Naive thymus-derived CD8-positive, alpha-beta T cell (primary cell): ENCODE data around the gene PRKCH. TPM values are rescaled to one million over a fixed set of nuclear protein-coding genes. Genes with fewer than 3 reads are reported as not detected.
A peak's percentile ranks its signal among the peaks of the same experiment; 100 is the strongest.

Experiments used
- ATAC-seq, 2 donors: fragments of 150-1000 bp; cut with Tn5 transposase in 1 of 2; sonication (Bioruptor Pico), chemical (Tn5 transposase) in 1 of 2; 1 replicate in 1 of 2; 2 replicates in 1 of 2; pipeline ENCODE4 v1.10.0; 2021; ENCODE audit warnings: mild to moderate bottlenecking in 2 of 2, moderate library complexity in 2 of 2
- POLR2A ChIA-PET: fragments of 350-600 bp; sonication (Branson Sonifier 250); formaldehyde crosslinking; loops from one replicate; lab custom pipeline; 2021; ENCODE audit warnings: antibody characterized with exemption; lab: Charles Lee
- DNase-seq, 10 donors: peaks; one replicate each; pipeline versions ENCODE4 v3.0.0 to v3.0.0-alpha.2; 2020 to 2022
- H3K27ac Mint-ChIP-seq, 10 donors: one replicate each; pipeline ENCODE4 v1.8.0; 2020 to 2022; ENCODE audit warnings: mild to moderate bottlenecking in 10 of 10, mixed read lengths in 10 of 10, moderate library complexity in 4 of 10, inconsistent platforms in 1 of 10
- H3K27me3 Mint-ChIP-seq, 5 donors: one replicate each; pipeline ENCODE4 v1.8.0; 2021 to 2022; ENCODE audit warnings: mixed read lengths in 5 of 5
- H3K36me3 Mint-ChIP-seq, 3 donors: one replicate each; pipeline ENCODE4 v1.8.0; 2020 to 2022; ENCODE audit warnings: mixed read lengths in 3 of 3, mild to moderate bottlenecking in 2 of 3, inconsistent platforms in 1 of 3
- H3K4me1 Mint-ChIP-seq, 4 donors: one replicate each; pipeline ENCODE4 v1.8.0; 2021 to 2022; ENCODE audit warnings: mixed read lengths in 4 of 4
- H3K4me3 Mint-ChIP-seq, 10 donors: one replicate each; pipeline ENCODE4 v1.8.0; 2020 to 2022; ENCODE audit warnings: mild to moderate bottlenecking in 10 of 10, mixed read lengths in 10 of 10, moderate library complexity in 6 of 10, inconsistent platforms in 1 of 10
- H3K9me3 Mint-ChIP-seq, 9 donors: one replicate each; pipeline ENCODE4 v1.8.0; 2020 to 2022; ENCODE audit warnings: mixed read lengths in 9 of 9, mild to moderate bottlenecking in 3 of 9, inconsistent platforms in 1 of 9, moderate library complexity in 1 of 9
- polyA plus RNA-seq, 3 donors: library from polyadenylated mRNA; unstranded; fragments of 300-500 nt; fragmentation: Illumina TruSeq; gene quantifications; one replicate each; pipeline ENCODE4 v1.2.3, GENCODE V29; 2021
- total RNA-seq, 8 experiments: library from RNA in 2 of 8; stranded (reverse) in 2 of 8; gene quantifications; one replicate each; pipeline ENCODE4 v1.2.3 and lab custom pipeline; 2021 to 2026

PRKCH gene
- total and polyA plus RNA-seq, 5 experiments from 2014 or later = 184 to 306 (median 264) TPM

GRCh38 chr14:61474701-61475100 lies 153.3 kb downstream of the PRKCH start:
- H3K36me3 Mint-ChIP-seq = peaks cover 3 to 34% (median 14%) of the 10 kb centered on the region in 3 donors
- no peak for ATAC-seq

GRCh38 chr14:61475316-61475715 lies 153.9 kb downstream of the PRKCH start:
- POLR2A ChIA-PET = interaction anchor here (1.1 to 3.4 kb wide), 11 partner anchors 14 to 287 kb away, joined by 3 to 13 read pairs (median 4); partner anchors contain the start of genes HIF1A and SNAPC1
- ATAC-seq (no peak), DNase-seq (peak in 2 of 10 donors; percentile 37 to 45)
- H3K4me3 Mint-ChIP-seq = peak overlapping the region in 9 of 10 donors; percentile 25 to 81 (median 61)
- H3K4me1 Mint-ChIP-seq = peaks cover 53 to 96% (median 93%) of the 10 kb centered on the region in 4 donors
- peak overlapping the region in 9 of 10 donors; percentile 93 to 100 (median 99) for H3K27ac Mint-ChIP-seq
- peaks cover 3 to 28% (median 14%) of the 10 kb centered on the region in 3 donors for H3K36me3 Mint-ChIP-seq
- peaks cover 0 to 9% (median 0%) of the 10 kb centered on the region in 9 donors for H3K9me3 Mint-ChIP-seq
- no peaks in the 10 kb centered on the region for H3K27me3 Mint-ChIP-seq

More at GRCh38 chr14:61474701-61475100, 153.3 kb downstream of the PRKCH start:
- Mint-ChIP-seq H3K4me3 (peak overlapping the region in 8 of 10 donors; percentile 44 to 81 (median 62)), H3K27ac (peak overlapping the region in 9 of 10 donors; percentile 93 to 100 (median 99)), H3K27me3 (no peaks in the 10 kb centered on the region), H3K9me3 (peaks cover 0 to 9% (median 0%) of the 10 kb centered on the region in 9 donors), H3K4me1 (peaks cover 58 to 96% (median 93%) of the 10 kb centered on the region in 4 donors)
- DNase-seq = no peak
- POLR2A ChIA-PET = interaction anchor here (0.5 to 2.6 kb wide), 4 partner anchors 14 to 603 kb away, joined by 3 to 13 read pairs (median 4); partner anchors contain the start of gene HIF1A

- Mint-ChIP-seq H3K9me3 (peaks cover 0 to 9% (median 0%) of the 10 kb centered on the region in 9 donors), H3K27me3 (no peaks in the 10 kb centered on the region), H3K4me3 (peak overlapping the region; percentile 52 to 83 (median 72)), H3K27ac (peak overlapping the region in 9 of 10 donors; percentile 96 to 100 (median 100)), H3K4me1 (peaks cover 49 to 96% (median 93%) of the 10 kb centered on the region in 4 donors), H3K36me3 (peaks cover 3 to 29% (median 14%) of the 10 kb centered on the region in 3 donors)
- peak; percentile 9 to 17 for ATAC-seq
- POLR2A ChIA-PET = interaction anchor here (0.7 to 3.4 kb wide), 22 partner anchors 9 to 381 kb away, joined by 3 to 13 read pairs (median 4); partner anchors contain the start of genes HIF1A, PRKCH and SNAPC1
- DNase-seq = no peak
These were observed 154.8 kb downstream of the PRKCH start for GRCh38 chr14:61476105-61476753.

- ATAC-seq = peak; percentile 73 to 79
- DNase-seq = peak in 9 of 10 donors; percentile 43 to 95 (median 83)
- H3K4me3 Mint-ChIP-seq = peak overlapping the region; percentile 52 to 83 (median 72)
- H3K27me3 Mint-ChIP-seq = no peaks in the 10 kb centered on the region
- peaks cover 43 to 96% (median 93%) of the 10 kb centered on the region in 4 donors for H3K4me1 Mint-ChIP-seq
- H3K9me3 Mint-ChIP-seq = peaks cover 0 to 9% (median 0%) of the 10 kb centered on the region in 9 donors
- peaks cover 3 to 30% (median 14%) of the 10 kb centered on the region in 3 donors for H3K36me3 Mint-ChIP-seq
- POLR2A ChIA-PET = interaction anchor here (0.6 to 3.4 kb wide), 21 partner anchors 9 to 381 kb away, joined by 3 to 21 read pairs (median 4); partner anchors contain the start of genes HIF1A, PRKCH and TMEM30B
- peak overlapping the region in 9 of 10 donors; percentile 96 to 100 (median 100) for H3K27ac Mint-ChIP-seq
These were observed 155.5 kb downstream of the PRKCH start for GRCh38 chr14:61476754-61477410.

GRCh38 chr14:61477712-61478462 lies 156.5 kb downstream of the PRKCH start:
- no peak for ATAC-seq
- Mint-ChIP-seq H3K9me3 (peaks cover 0 to 6% (median 0%) of the 10 kb centered on the region in 9 donors), H3K36me3 (peaks cover 3 to 41% (median 12%) of the 10 kb centered on the region in 3 donors), H3K27ac (peak overlapping the region in 9 of 10 donors; percentile 96 to 100 (median 100)), H3K4me1 (peaks cover 40 to 94% (median 91%) of the 10 kb centered on the region in 4 donors), H3K4me3 (peak overlapping the region in 9 of 10 donors; percentile 64 to 80 (median 70)), H3K27me3 (no peaks in the 10 kb centered on the region)
- POLR2A ChIA-PET = interaction anchor here (0.6 to 3.4 kb wide), 10 partner anchors 16 to 197 kb away, joined by 3 to 21 read pairs (median 4); partner anchors contain the start of genes PRKCH and TMEM30B
- no peak for DNase-seq

- Mint-ChIP-seq H3K4me1 (peaks cover 39 to 92% (median 87%) of the 10 kb centered on the region in 4 donors), H3K27me3 (no peaks in the 10 kb centered on the region), H3K9me3 (no peaks in the 10 kb centered on the region), H3K36me3 (peaks cover 0 to 46% (median 8%) of the 10 kb centered on the region in 3 donors), H3K27ac (peak overlapping the region in 9 of 10 donors; percentile 96 to 100 (median 100)), H3K4me3 (peak overlapping the region; percentile 0 to 84 (median 73))
- DNase-seq (peak in 2 of 10 donors; percentile 36 to 66), ATAC-seq (no peak)
- POLR2A ChIA-PET = interaction anchor here (0.8 to 2.7 kb wide), 9 partner anchors 11 to 283 kb away, joined by 3 to 21 read pairs (median 3); partner anchors contain the start of genes HIF1A and SNAPC1
These were observed 157.6 kb downstream of the PRKCH start for GRCh38 chr14:61478971-61479473.

GRCh38 chr14:61479746-61480502 lies 158.5 kb downstream of the PRKCH start:
- peaks cover 34 to 90% (median 81%) of the 10 kb centered on the region in 4 donors for H3K4me1 Mint-ChIP-seq
- H3K9me3 Mint-ChIP-seq = no peaks in the 10 kb centered on the region
- POLR2A ChIA-PET = interaction anchor here (0.8 to 2.7 kb wide), 8 partner anchors 10 to 282 kb away, joined by 3 to 21 read pairs (median 4); partner anchors contain the start of genes HIF1A and SNAPC1
- ATAC-seq (no peak), DNase-seq (no peak)
- peaks cover 0 to 56% (median 8%) of the 10 kb centered on the region in 3 donors for H3K36me3 Mint-ChIP-seq
- H3K4me3 Mint-ChIP-seq = peak overlapping the region in 9 of 10 donors; percentile 38 to 84 (median 76)
- no peaks in the 10 kb centered on the region for H3K27me3 Mint-ChIP-seq
- peak overlapping the region in 9 of 10 donors; percentile 96 to 100 (median 100) for H3K27ac Mint-ChIP-seq

GRCh38 chr14:61480704-61481285 lies 159.4 kb downstream of the PRKCH start:
- Mint-ChIP-seq H3K4me3 (peak overlapping the region in 9 of 10 donors; percentile 6 to 56 (median 46)), H3K27me3 (no peaks in the 10 kb centered on the region), H3K36me3 (peaks cover 0 to 64% (median 13%) of the 10 kb centered on the region in 3 donors), H3K4me1 (peaks cover 35 to 88% (median 80%) of the 10 kb centered on the region in 4 donors), H3K9me3 (no peaks in the 10 kb centered on the region), H3K27ac (peak overlapping the region in 9 of 10 donors; percentile 96 to 100 (median 100))
- DNase-seq (no peak), ATAC-seq (no peak)
- POLR2A ChIA-PET = interaction anchor here (0.9 to 1.7 kb wide), 4 partner anchors 10 to 130 kb away, joined by 3 to 5 read pairs (median 3); no protein-coding TSS in a partner anchor

- Mint-ChIP-seq H3K4me1 (peaks cover 31 to 83% (median 78%) of the 10 kb centered on the region in 4 donors), H3K9me3 (no peaks in the 10 kb centered on the region), H3K27me3 (no peaks in the 10 kb centered on the region), H3K36me3 (peaks cover 0 to 70% (median 10%) of the 10 kb centered on the region in 3 donors), H3K27ac (peak overlapping the region in 9 of 10 donors; percentile 96 to 100 (median 100)), H3K4me3 (peak overlapping the region in 2 of 10 donors; percentile 46 to 48)
- no peak for DNase-seq
- no peak for ATAC-seq
- POLR2A ChIA-PET = interaction anchor here (0.7 to 0.9 kb wide), 6 partner anchors 11 to 418 kb away, joined by 3 to 6 read pairs (median 4); no protein-coding TSS in a partner anchor
These were observed 160.3 kb downstream of the PRKCH start for GRCh38 chr14:61481701-61482100.
